Ovary (tissue), 9 donors: ENCODE results near the gene SBNO1. TPM values are rescaled to one million over a fixed set of nuclear protein-coding genes. Genes with fewer than 3 reads are reported as not detected.

Experiments used
- DNase-seq, 5 donors: peaks; one replicate each; pipeline ENCODE4 v3.0.0-alpha.2; 2019 to 2020
- H3K27ac ChIP-seq, 2 donors: fragments of 200-600 bp; one replicate each; pipeline versions ENCODE4 v1.5.1 to v1.8.0; 2019 to 2022
- H3K27me3 ChIP-seq: fragments of 200-600 bp; one replicate; pipeline ENCODE4 v1.8.0; 2022
- H3K36me3 ChIP-seq: fragments of 200-600 bp; sonication (generic); one replicate; pipeline ENCODE4 v1.5.1; 2019
- H3K4me1 ChIP-seq: one replicate; pipeline ENCODE4 v1.8.1; 2013; ENCODE audit warnings: mild to moderate bottlenecking, moderate library complexity; ENCODE audit not compliant: insufficient read depth
- H3K4me3 ChIP-seq: fragments of 200-600 bp; sonication (generic); one replicate; pipeline ENCODE4 v1.5.1; 2017
- H3K9me3 ChIP-seq, 2 donors: fragments of 200-600 bp in 1 of 2; sonication (generic) in 1 of 2; one replicate each; pipeline versions ENCODE4 v1.5.1 to v1.8.1; 2013 to 2019; ENCODE audit warnings: mild to moderate bottlenecking in 1 of 2, moderate library complexity in 1 of 2
- EP300 ChIP-seq: sonication (generic); formaldehyde crosslinking; IDR thresholded peaks from one replicate; pipeline ENCODE4 v1.6.1; 2017; ENCODE audit warnings: antibody characterized with exemption
- POLR2A ChIP-seq: fragments of 450-650 bp; IDR thresholded peaks from one replicate; pipeline ENCODE4 v1.6.1; 2017; ENCODE audit warnings: antibody characterized with exemption, mild to moderate bottlenecking, moderate library complexity
- WGBS, 3 donors: extraction: QIAGEN DNeasy Blood & Tissue Kit in 1 of 3; methylation state at CpG; one replicate each; pipeline versions ENCODE4 v1.1.5 to v1.1.7; 2013 to 2017; 5-methylcytosine and 5-hydroxymethylcytosine counted together
- intact Hi-C, 4 donors: fragments of 100-400 bp; cut with DNase I; formaldehyde crosslinking; loops; one replicate each; pipeline versions ENCODE4 v1.11.0 to v1.15.1; 2022 to 2023
- polyA plus RNA-seq, 2 donors: library from polyadenylated mRNA; stranded (reverse); fragments of 200-250 nt in 1 of 2; fragments of 350-450 nt in 1 of 2; fragmentation: Illumina TruSeq in 1 of 2; extraction: RNeasy Lipid Tissue Mini Kit (QIAGEN cat#74804) in 1 of 2; gene quantifications; one replicate each; pipeline ENCODE4 v1.2.3, GENCODE V29; 2013 to 2014
- total RNA-seq, 7 donors: library from RNA; depleted of rRNA in 2 of 7; stranded (reverse); fragments of >200 nt in 2 of 7; fragmentation: NEBNext Ultra II Directional in 3 of 7; extraction: Animal tissue kit (Norgen Biotek cat#: 25700) in 3 of 7; gene quantifications; one replicate each; pipeline versions ENCODE4 v1.1.0 to v1.2.4, GENCODE V29; 2016 to 2023
- TF ChIP-seq, protein P1 (sequence below), 3 donors: fragments of 450-650 bp in 2 of 3; fragments of 200-600 bp in 1 of 3; IDR thresholded peaks; one replicate each; pipeline versions ENCODE4 v1.5.1 to v1.8.0; 2016 to 2022; ENCODE audit warnings: antibody characterized with exemption in 3 of 3, mild to moderate bottlenecking in 1 of 3
- donor health status: DM: no; HTN: no; CAD: no; lungs with moderate emphysema.
- donor health status: DM: no; HTN: no; CAD: no.
- donor health status: Bipolar disorder and iron deficiency.
- donor health status: DM: yes; HTN: yes; CAD: no.
- donor health status: DM: no; HTN: no; CAD: no.
- donor health status: DM: yes; HTN: yes; CAD: no.

Gene SBNO1
- total and polyA plus RNA-seq, 9 donors = 5.7 to 34.0 (median 26.9) TPM

DNA sequence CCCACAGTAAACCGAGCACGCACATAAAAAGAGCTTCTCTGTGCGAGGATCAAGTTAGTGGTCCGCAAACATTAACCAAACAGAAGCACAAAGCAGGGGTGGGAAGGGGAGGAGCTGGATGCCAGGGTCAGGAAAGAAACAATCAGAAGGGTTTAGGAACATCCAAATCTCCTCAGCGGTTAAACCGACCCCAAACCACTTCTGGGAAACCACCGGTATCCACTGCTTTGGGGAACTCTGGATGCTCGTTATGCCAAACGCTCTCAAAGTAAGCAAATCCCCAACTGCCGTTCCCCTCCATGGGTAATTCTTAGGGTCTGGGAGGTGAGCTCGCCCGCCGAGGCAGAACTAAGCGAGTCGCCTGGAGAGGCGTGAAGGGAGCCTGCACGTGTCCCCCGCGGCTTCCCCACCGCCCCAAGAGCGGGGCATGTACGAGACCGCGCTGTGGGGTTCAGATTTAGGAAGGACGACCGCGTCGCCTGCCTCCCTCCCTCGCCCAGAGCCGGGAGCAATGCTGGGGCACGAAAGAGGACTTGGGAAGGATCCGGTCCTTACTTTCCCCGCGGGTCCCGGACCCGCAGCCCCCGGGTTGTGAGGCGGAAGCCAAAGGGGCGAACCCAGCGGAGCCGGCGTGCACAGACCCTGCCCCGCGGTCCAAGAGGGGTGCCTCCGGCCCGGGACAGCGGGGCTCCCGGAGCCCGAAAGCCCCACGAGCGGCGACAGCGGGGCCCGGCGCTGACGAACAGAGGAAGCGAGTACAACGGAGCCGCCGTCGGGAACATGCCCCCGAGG is 711 bp downstream of the SBNO1 start:
- Histone ChIP-seq H3K27ac (peak overlapping the region; percentile 50 to 83), H3K4me1 (peaks cover 6% of the 10 kb centered on the region), H3K4me3 (peak overlapping the region; percentile 67), H3K36me3 (no peaks in the 10 kb centered on the region), H3K9me3 (no peaks in the 10 kb centered on the region), H3K27me3 (no peaks in the 10 kb centered on the region)
- intact Hi-C loops = loop anchor here in 2 of 4 donors (2.0 kb wide), 2 partner anchors 25 to 93 kb away; partner anchors contain the start of gene CDK2AP1 (in 1 of the 2)
- peak in 3 of 5 donors; percentile 47 to 64 (median 56) for DNase-seq
- 0 to 1% (median 0%) methylated on average over 42 to 62 of the region's 62 CpGs for WGBS, 3 donors
- TF ChIP-seq POLR2A (no peak), EP300 (no peak)
- TF ChIP-seq, protein P1, sequence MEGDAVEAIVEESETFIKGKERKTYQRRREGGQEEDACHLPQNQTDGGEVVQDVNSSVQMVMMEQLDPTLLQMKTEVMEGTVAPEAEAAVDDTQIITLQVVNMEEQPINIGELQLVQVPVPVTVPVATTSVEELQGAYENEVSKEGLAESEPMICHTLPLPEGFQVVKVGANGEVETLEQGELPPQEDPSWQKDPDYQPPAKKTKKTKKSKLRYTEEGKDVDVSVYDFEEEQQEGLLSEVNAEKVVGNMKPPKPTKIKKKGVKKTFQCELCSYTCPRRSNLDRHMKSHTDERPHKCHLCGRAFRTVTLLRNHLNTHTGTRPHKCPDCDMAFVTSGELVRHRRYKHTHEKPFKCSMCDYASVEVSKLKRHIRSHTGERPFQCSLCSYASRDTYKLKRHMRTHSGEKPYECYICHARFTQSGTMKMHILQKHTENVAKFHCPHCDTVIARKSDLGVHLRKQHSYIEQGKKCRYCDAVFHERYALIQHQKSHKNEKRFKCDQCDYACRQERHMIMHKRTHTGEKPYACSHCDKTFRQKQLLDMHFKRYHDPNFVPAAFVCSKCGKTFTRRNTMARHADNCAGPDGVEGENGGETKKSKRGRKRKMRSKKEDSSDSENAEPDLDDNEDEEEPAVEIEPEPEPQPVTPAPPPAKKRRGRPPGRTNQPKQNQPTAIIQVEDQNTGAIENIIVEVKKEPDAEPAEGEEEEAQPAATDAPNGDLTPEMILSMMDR (IDR thresholded peaks at IDR 0.05) = no peak

DNA sequence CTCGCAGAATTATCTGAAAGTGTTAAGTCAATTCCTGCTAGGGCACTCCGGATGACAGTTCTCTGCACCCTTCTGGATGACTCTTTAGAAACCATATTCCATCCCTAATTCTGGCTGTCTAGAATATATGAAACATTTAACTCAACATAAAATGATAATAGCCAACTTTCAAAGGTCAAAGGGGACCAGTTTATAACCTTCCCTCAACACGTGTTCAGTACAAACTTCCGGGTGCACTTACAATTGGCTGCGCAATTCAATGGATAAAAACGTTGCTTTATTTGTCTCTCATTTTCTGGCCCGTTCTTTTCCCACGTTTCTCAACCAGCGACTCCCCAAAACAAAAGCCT is 1.3 kb downstream of the SBNO1 start:
- H3K4me1 ChIP-seq = peaks cover 6% of the 10 kb centered on the region
- no peaks in the 10 kb centered on the region for H3K36me3 ChIP-seq
- peak overlapping the region; percentile 67 for H3K4me3 ChIP-seq
- H3K9me3 ChIP-seq = no peaks in the 10 kb centered on the region
- DNase-seq = peak in 1 of 5 donors; percentile 9
- 0 to 1% (median 1%) methylated on average over 9 of the region's 9 CpGs for WGBS, 3 donors
- TF ChIP-seq, protein P1 (IDR thresholded peaks at IDR 0.05) = no peak
- no peak for TF ChIP-seq POLR2A
- TF ChIP-seq EP300 = no peak
- H3K27me3 ChIP-seq = no peaks in the 10 kb centered on the region
- intact Hi-C loops = no loop called here
- H3K27ac ChIP-seq = no peak overlapping the region

DNA sequence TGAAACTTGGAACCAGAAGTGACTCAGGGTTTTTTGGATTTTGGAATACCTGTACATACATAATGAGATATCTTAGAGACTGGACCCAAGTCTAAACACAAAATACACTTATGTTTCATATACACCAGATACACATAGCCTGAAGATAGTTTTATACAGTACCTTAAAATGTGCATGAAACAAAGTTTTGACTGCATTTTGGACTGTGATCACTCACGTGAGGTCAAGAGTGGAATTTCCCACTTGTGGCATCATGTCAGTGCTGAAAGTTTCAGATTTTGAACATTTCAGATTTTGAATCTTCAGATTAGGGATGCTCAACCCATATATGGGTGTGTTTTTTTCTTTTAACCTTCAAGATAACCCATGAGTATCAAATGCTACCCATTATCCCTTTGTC is 6.6 kb downstream of the SBNO1 start:
- intact Hi-C loops = loop anchor here in 1 of 4 donors (10.0 kb wide), 1 partner anchor 93 kb away; no protein-coding TSS in a partner anchor
- Histone ChIP-seq H3K9me3 (no peaks in the 10 kb centered on the region), H3K36me3 (no peaks in the 10 kb centered on the region), H3K27ac (no peak overlapping the region), H3K4me3 (no peak overlapping the region), H3K27me3 (no peaks in the 10 kb centered on the region), H3K4me1 (peaks cover 13% of the 10 kb centered on the region)
- WGBS, 3 donors = 72 to 81% (median 80%) methylated on average over 1 of the region's 1 CpG
- no peak for DNase-seq
- TF ChIP-seq EP300 (no peak), POLR2A (no peak)
- TF ChIP-seq, protein P1 (IDR thresholded peaks at IDR 0.05) = no peak

DNA sequence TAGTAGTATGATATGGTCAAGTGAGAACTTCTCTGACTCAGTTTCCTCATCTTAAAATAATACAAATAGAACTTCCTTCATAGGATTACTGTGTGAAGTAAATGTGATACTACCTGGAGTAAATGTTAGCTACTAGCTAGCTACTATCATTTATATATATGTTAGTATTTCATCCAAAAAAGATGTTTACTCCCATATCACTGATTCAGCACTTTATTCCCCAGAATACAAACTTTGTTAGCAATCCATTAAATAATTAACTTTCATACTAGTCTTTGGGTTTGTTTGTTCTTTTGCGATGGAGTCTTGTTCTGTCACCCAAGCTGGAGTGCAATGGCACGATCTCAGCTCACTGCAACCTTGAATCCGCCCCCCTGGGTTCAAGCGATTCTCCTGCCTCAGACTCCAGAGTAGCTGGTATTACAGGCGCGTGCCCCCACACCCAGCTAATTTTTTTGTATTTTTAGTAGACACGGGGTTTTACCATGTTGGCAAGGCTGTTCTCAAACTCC is 8.4 kb downstream of the SBNO1 start:
- Histone ChIP-seq H3K36me3 (no peaks in the 10 kb centered on the region), H3K4me1 (peaks cover 10% of the 10 kb centered on the region), H3K9me3 (no peaks in the 10 kb centered on the region), H3K27ac (no peak overlapping the region), H3K4me3 (no peak overlapping the region), H3K27me3 (no peaks in the 10 kb centered on the region)
- TF ChIP-seq, protein P1 (IDR thresholded peaks at IDR 0.05) = no peak
- no peak for TF ChIP-seq EP300
- no peak for TF ChIP-seq POLR2A
- 73 to 77% (median 76%) methylated on average over 7 of the region's 7 CpGs for WGBS, 3 donors
- intact Hi-C loops = loop anchor here in 1 of 4 donors (10.0 kb wide), 1 partner anchor 91 kb away; no protein-coding TSS in a partner anchor
- DNase-seq = no peak
